ENCODE data around the gene AHNAK.

Gene AHNAK

DNA sequence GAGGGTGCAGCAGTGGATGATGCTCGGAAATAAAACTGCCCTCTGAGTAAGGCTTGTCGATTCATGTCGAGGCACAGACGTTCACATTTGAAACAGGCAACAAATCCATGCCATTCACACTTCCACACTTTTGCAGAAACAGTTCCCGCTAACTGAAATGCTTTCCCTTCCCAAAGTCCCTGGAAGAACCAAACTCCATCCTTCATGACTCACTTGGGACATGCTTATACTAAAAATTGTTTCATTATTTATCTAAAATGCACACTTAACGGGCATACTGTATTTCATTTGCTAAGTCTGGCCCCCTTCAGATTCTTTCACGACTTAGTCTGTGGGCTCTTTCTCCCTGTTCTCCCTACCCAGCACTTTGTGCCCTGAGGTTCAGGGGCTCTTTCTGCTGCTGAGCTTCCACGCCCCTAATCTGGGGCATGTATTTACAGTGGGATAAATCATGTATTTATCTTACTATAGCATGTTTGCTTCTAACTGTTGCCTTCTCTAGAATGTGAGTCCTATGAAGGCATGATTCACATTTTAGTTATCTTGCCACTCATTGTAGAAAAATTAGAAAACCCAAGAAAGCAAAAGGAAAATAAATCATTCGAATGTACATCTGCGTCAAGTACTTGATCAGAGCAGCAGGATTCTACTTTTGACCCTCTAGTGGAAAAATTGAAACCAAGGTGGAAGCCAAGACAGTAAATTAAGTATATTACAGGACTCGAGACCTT, 115.3 kb downstream of the AHNAK start:
- H3K27ac ChIP-seq (ENCODE audit: low read depth, low read length), result no peak overlapping the region
- H3F3A ChIP-seq (ENCODE audit: insufficient read depth), result no peaks in the 10 kb centered on the region
- no peak overlapping the region for H3K4me3 ChIP-seq (ENCODE audit: insufficient read depth, low read length, poor library complexity, severe bottlenecking)
- no peaks in the 10 kb centered on the region for H4K20me1 ChIP-seq (ENCODE audit: low read depth, low read length)
- no peaks in the 10 kb centered on the region for H3K36me3 ChIP-seq (ENCODE audit: low read length)
- no peaks in the 10 kb centered on the region for H3K9me3 ChIP-seq (ENCODE audit: insufficient read depth, low read length)
- no peak overlapping the region for H3K4me2 ChIP-seq (ENCODE audit: low read depth, low read length, poor library complexity, severe bottlenecking)
- no peaks in the 10 kb centered on the region for H3K9me2 ChIP-seq (replicated peaks; ENCODE audit: insufficient read depth, low read length)
- H2AFZ ChIP-seq (ENCODE audit: low read depth, low read length, severe bottlenecking), result no peak overlapping the region
- no peak overlapping the region for H3K9ac ChIP-seq (ENCODE audit: low read length)
- no peaks in the 10 kb centered on the region for H3K79me2 ChIP-seq (ENCODE audit: insufficient read depth, low read length)
- TF ChIP-seq EZH2phosphoT487 (conservative IDR thresholded peaks at IDR 0.05; ENCODE audit: low read length), result no peak
- TF ChIP-seq, protein P1, sequence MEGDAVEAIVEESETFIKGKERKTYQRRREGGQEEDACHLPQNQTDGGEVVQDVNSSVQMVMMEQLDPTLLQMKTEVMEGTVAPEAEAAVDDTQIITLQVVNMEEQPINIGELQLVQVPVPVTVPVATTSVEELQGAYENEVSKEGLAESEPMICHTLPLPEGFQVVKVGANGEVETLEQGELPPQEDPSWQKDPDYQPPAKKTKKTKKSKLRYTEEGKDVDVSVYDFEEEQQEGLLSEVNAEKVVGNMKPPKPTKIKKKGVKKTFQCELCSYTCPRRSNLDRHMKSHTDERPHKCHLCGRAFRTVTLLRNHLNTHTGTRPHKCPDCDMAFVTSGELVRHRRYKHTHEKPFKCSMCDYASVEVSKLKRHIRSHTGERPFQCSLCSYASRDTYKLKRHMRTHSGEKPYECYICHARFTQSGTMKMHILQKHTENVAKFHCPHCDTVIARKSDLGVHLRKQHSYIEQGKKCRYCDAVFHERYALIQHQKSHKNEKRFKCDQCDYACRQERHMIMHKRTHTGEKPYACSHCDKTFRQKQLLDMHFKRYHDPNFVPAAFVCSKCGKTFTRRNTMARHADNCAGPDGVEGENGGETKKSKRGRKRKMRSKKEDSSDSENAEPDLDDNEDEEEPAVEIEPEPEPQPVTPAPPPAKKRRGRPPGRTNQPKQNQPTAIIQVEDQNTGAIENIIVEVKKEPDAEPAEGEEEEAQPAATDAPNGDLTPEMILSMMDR (IDR thresholded peaks at IDR 0.05; ENCODE audit: insufficient read depth, low read length, poor library complexity, severe bottlenecking), result no peak
- H3K27me3 ChIP-seq (ENCODE audit: low read length), result no peaks in the 10 kb centered on the region

- Histone ChIP-seq H2AFZ (ENCODE audit: low read depth, low read length, severe bottlenecking) (no peak overlapping the region), H3K27ac (ENCODE audit: low read depth, low read length) (no peak overlapping the region), H3K4me2 (ENCODE audit: low read depth, low read length, poor library complexity, severe bottlenecking) (no peak overlapping the region), H3K36me3 (ENCODE audit: low read length) (no peaks in the 10 kb centered on the region), H3K4me3 (ENCODE audit: insufficient read depth, low read length, poor library complexity, severe bottlenecking) (no peak overlapping the region), H3K9ac (ENCODE audit: low read length) (no peak overlapping the region), H4K20me1 (ENCODE audit: low read depth, low read length) (no peaks in the 10 kb centered on the region), H3K9me2 (replicated peaks; ENCODE audit: insufficient read depth, low read length) (no peaks in the 10 kb centered on the region), H3K79me2 (ENCODE audit: insufficient read depth, low read length) (no peaks in the 10 kb centered on the region), H3K9me3 (ENCODE audit: insufficient read depth, low read length) (no peaks in the 10 kb centered on the region), H3K27me3 (ENCODE audit: low read length) (no peaks in the 10 kb centered on the region), H3F3A (ENCODE audit: insufficient read depth) (no peaks in the 10 kb centered on the region)
- no peak for TF ChIP-seq EZH2phosphoT487 (conservative IDR thresholded peaks at IDR 0.05; ENCODE audit: low read length)
- TF ChIP-seq, protein P1 (IDR thresholded peaks at IDR 0.05; ENCODE audit: insufficient read depth, low read length, poor library complexity, severe bottlenecking), result no peak
Measured at GRCh38 chr11:62430425-62430824, 116.2 kb downstream of the AHNAK start.

- H3K36me3 ChIP-seq (ENCODE audit: low read length), result no peaks in the 10 kb centered on the region
- H3K79me2 ChIP-seq (ENCODE audit: insufficient read depth, low read length), result no peaks in the 10 kb centered on the region
- H3K9me3 ChIP-seq (ENCODE audit: insufficient read depth, low read length), result no peaks in the 10 kb centered on the region
- H3K4me3 ChIP-seq (ENCODE audit: insufficient read depth, low read length, poor library complexity, severe bottlenecking), result no peak overlapping the region
- H3K27ac ChIP-seq (ENCODE audit: low read depth, low read length), result no peak overlapping the region
- no peaks in the 10 kb centered on the region for H3K9me2 ChIP-seq (replicated peaks; ENCODE audit: insufficient read depth, low read length)
- no peak overlapping the region for H3K4me2 ChIP-seq (ENCODE audit: low read depth, low read length, poor library complexity, severe bottlenecking)
- no peaks in the 10 kb centered on the region for H3K27me3 ChIP-seq (ENCODE audit: low read length)
- no peak for TF ChIP-seq EZH2phosphoT487 (conservative IDR thresholded peaks at IDR 0.05; ENCODE audit: low read length)
- TF ChIP-seq, protein P1 (IDR thresholded peaks at IDR 0.05; ENCODE audit: insufficient read depth, low read length, poor library complexity, severe bottlenecking), result no peak
- H3F3A ChIP-seq (ENCODE audit: insufficient read depth), result no peaks in the 10 kb centered on the region
- H4K20me1 ChIP-seq (ENCODE audit: low read depth, low read length), result no peaks in the 10 kb centered on the region
- no peak overlapping the region for H2AFZ ChIP-seq (ENCODE audit: low read depth, low read length, severe bottlenecking)
- H3K9ac ChIP-seq (ENCODE audit: low read length), result no peak overlapping the region
Measured at GRCh38 chr11:62428871-62429560, 117.6 kb downstream of the AHNAK start.
